ENCODE results near the gene BSG. TPM values are rescaled to one million over a fixed set of nuclear protein-coding genes. Genes with fewer than 3 reads are reported as not detected.

The BSG gene
- polyA plus RNA-seq, 1 experiment: 404 TPM

DNA sequence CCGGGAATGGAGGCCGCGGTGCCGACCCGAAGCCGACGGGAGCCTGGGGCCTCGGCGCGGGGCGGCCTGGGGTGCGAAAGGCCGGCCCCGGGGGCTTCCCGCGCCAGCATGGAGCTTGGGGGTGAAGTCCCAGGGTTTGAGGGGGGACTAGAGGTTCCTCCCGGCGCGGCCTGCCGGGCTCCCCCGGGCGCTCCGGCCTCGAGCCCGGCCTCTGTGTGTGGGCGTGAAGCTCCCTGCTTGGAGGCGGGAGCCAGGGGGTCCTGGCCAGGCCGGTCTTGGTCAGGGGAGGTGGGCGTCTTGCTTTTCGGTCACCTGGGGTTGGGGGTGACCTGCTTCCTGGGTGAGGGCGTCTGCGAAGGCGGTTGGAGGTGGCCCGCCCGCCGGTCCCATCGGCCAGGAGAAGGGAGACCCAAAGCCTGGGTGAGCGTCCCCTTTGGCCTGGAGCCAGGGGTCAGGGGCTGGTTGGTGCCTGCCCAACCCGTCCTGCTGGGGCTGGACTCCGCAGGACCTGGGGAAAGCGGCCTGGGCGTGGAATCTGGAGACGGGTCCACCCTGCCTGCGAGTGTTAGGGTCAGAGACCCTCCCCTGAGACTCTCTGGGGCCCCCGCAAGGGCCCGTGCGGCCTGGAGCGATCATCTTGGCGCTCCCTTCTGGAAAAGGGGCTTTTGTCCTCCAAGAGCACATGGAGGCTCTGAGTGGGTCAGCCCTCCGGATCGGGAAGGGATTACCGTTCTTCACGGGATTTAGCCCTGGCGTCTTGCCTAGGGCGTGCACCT is 535 bp downstream of the BSG start:
- TF ChIP-seq, protein P1, sequence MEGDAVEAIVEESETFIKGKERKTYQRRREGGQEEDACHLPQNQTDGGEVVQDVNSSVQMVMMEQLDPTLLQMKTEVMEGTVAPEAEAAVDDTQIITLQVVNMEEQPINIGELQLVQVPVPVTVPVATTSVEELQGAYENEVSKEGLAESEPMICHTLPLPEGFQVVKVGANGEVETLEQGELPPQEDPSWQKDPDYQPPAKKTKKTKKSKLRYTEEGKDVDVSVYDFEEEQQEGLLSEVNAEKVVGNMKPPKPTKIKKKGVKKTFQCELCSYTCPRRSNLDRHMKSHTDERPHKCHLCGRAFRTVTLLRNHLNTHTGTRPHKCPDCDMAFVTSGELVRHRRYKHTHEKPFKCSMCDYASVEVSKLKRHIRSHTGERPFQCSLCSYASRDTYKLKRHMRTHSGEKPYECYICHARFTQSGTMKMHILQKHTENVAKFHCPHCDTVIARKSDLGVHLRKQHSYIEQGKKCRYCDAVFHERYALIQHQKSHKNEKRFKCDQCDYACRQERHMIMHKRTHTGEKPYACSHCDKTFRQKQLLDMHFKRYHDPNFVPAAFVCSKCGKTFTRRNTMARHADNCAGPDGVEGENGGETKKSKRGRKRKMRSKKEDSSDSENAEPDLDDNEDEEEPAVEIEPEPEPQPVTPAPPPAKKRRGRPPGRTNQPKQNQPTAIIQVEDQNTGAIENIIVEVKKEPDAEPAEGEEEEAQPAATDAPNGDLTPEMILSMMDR (IDR thresholded peaks at IDR 0.05; ENCODE audit: low read depth, low read length): no peak
- Histone ChIP-seq H3K27ac (ENCODE audit: low read depth, low read length) (no peak overlapping the region), H3K9me3 (ENCODE audit: control insufficient read depth, insufficient read depth, low read length) (peaks cover 8% of the 10 kb centered on the region; the same call in 1 of the 2 replicates), H3K4me3 (ENCODE audit: low read depth, low read length) (peak overlapping the region; percentile 91), H3K27me3 (ENCODE audit: control insufficient read depth, insufficient read depth, low read length) (no peaks in the 10 kb centered on the region)
- ChIA-PET CTCF (no interaction called here), POLR2A (interaction anchor here (0.6 to 1.7 kb wide), 8 partner anchors 11 to 90 kb away, joined by 3 to 13 read pairs (median 4); partner anchors contain the start of genes CDC34 and RNF126)
- DNase-seq (ENCODE audit: low read depth, low spot score): no peak

DNA sequence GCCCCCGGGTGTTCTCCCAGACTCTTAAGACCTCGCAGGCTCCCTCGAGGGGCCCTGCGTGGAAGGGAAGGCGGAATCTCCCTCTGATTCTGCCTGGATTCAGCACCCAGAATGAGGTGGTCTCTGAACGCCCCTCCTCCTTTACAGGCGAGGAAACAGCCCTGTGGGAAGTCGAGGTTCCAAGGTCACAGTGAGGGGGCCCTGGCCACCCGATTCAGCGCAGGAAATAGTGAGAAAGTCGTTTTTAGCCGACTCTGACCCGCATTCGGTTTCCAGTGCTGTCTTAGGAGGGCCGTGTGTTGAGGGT is 1.1 kb downstream of the BSG start:
- CTCF ChIA-PET: no interaction called here
- Histone ChIP-seq H3K4me3 (ENCODE audit: low read depth, low read length) (peak overlapping the region; percentile 91), H3K27me3 (ENCODE audit: control insufficient read depth, insufficient read depth, low read length) (no peaks in the 10 kb centered on the region), H3K27ac (ENCODE audit: low read depth, low read length) (no peak overlapping the region), H3K9me3 (ENCODE audit: control insufficient read depth, insufficient read depth, low read length) (peaks cover 8% of the 10 kb centered on the region; the same call in 1 of the 2 replicates)
- TF ChIP-seq, protein P1 (IDR thresholded peaks at IDR 0.05; ENCODE audit: low read depth, low read length): no peak
- POLR2A ChIA-PET: no interaction called here
- DNase-seq (ENCODE audit: low read depth, low spot score): no peak

DNA sequence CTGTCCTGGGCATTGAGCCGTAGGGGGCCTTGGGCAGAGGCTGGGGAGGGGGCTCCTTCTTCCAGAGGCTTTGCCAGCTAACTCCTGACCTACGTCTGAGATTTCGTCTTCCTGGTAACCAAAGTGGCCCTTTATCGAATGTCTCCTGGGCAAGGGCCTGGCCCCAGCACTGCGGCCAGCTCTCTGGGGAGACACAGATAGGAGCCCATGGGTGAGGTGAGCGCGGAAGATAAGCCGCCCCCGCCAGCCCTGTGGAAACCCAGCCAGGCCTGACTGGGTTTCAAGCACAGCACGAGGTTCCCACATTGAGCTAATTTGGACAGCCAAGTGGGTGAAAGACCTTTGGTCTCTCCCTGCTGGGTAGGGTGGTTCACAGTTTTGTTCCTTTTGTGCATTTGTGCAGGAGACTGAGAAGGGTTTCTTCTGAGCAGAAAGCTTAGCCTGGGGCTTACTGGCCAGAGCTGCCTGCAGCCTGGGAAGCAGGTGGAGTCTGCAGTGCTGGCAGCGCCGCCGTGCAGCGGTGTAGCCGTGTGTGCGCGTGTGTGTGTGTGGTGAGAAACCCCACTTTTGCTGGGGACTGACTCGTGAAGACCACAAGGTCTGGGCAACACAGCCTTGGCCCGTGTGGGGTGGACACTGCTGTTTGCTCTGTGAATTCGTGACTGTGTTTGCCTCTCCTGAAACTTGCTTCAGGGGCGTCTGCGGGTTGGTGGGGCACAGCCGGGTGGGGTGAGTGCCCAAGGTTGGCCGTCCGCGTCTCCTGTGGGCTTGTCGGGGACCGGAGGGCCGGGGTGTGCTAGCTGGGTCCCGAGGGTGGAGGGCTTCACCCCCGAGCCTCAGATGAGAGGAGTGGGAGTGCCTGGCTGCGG is 2.5 kb downstream of the BSG start:
- POLR2A ChIA-PET: interaction anchor here (1.0 to 2.3 kb wide), 2 partner anchors 13 to 42 kb away, joined by 3 to 8 read pairs; partner anchors contain the start of gene CDC34
- CTCF ChIA-PET: no interaction called here
- no peak for DNase-seq (ENCODE audit: low read depth, low spot score)
- Histone ChIP-seq H3K4me3 (ENCODE audit: low read depth, low read length) (peak overlapping the region; percentile 47), H3K27me3 (ENCODE audit: control insufficient read depth, insufficient read depth, low read length) (no peaks in the 10 kb centered on the region), H3K9me3 (ENCODE audit: control insufficient read depth, insufficient read depth, low read length) (peaks cover 8% of the 10 kb centered on the region; the same call in 1 of the 2 replicates), H3K27ac (ENCODE audit: low read depth, low read length) (peak overlapping the region; percentile 39)
- TF ChIP-seq, protein P1 (IDR thresholded peaks at IDR 0.05; ENCODE audit: low read depth, low read length): no peak

DNA sequence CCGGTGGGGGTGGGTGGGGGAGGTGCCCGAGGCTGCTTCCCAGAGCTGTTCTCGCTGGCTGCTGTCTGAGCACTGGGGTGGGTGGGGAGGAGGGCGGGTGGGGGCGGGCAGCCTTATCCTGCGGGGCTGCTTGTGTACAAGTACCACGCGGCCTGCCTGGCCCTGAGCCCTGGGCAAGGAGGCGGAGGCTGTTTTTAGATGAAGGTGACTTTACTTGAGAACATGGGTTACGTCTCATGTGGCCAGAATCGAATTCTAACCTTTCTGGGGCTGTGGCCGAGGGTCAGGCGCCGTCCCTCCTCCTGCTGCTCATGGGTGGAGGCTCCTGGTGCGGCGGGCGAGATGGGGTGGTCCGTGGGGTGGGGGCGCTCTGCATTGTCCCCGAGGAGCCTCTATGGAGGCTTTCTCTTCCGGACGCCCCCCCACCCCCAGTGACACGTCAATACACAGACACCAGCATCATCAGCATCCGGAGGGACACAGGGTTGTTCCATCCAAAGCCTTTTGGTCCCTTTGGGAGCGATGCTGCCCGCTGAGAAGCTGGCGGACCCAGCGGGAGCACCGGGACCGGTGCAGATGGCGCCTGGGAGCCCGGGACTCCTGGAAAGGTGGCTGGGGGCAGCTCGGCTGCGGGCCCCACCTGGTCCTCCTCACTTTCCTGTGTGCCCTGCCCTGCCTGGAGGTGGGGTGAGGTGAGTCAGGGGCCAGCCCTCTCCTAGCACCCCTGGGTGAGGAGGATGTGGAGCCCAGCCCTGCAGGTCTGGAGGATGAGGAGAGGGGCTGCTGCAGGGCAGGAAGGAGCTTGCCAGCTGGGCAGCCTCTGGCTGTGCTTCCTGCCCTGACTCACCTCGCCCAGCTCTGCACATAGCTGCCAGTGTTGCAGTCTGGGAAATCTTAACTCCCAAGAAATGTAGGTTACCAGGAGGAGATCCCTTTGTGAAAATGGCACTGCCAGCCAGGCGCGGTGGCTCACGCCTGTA is 3.4 kb downstream of the BSG start:
- Histone ChIP-seq H3K9me3 (ENCODE audit: control insufficient read depth, insufficient read depth, low read length) (peaks cover 3% of the 10 kb centered on the region; the same call in 1 of the 2 replicates), H3K27ac (ENCODE audit: low read depth, low read length) (peak overlapping the region; percentile 31), H3K4me3 (ENCODE audit: low read depth, low read length) (peak overlapping the region; percentile 47), H3K27me3 (ENCODE audit: control insufficient read depth, insufficient read depth, low read length) (no peaks in the 10 kb centered on the region)
- ChIA-PET POLR2A (interaction anchor here (1.0 to 2.3 kb wide), 2 partner anchors 12 to 43 kb away, joined by 3 to 8 read pairs; partner anchors contain the start of gene CDC34), CTCF (no interaction called here)
- DNase-seq (ENCODE audit: low read depth, low spot score): no peak
- TF ChIP-seq, protein P1 (IDR thresholded peaks at IDR 0.05; ENCODE audit: low read depth, low read length): no peak
